ENCODE data around the gene TCFL5.

DNA sequence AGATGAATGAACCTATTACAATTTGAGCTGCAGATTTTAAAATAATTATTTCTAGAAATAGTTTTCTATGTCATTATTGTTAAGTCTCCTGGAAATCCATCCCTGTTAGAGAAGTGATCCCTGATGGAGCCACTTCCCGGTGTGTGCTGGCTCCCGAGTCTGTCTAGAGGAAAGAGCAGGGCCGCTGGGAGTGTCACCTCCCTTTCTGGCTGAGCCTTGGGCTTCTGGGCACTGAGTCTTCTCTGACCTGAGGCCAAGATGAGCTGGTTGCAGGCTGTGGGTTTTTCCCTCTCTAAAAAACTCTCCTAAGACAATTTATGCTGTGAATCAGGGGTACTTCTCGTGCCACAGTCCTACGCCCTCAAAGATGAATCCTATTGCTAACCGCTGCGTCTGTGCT lies 28.8 kb upstream of the TCFL5 start:
- TF ChIP-seq, protein P1, sequence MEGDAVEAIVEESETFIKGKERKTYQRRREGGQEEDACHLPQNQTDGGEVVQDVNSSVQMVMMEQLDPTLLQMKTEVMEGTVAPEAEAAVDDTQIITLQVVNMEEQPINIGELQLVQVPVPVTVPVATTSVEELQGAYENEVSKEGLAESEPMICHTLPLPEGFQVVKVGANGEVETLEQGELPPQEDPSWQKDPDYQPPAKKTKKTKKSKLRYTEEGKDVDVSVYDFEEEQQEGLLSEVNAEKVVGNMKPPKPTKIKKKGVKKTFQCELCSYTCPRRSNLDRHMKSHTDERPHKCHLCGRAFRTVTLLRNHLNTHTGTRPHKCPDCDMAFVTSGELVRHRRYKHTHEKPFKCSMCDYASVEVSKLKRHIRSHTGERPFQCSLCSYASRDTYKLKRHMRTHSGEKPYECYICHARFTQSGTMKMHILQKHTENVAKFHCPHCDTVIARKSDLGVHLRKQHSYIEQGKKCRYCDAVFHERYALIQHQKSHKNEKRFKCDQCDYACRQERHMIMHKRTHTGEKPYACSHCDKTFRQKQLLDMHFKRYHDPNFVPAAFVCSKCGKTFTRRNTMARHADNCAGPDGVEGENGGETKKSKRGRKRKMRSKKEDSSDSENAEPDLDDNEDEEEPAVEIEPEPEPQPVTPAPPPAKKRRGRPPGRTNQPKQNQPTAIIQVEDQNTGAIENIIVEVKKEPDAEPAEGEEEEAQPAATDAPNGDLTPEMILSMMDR (IDR thresholded peaks at IDR 0.05; ENCODE audit: insufficient read depth, low read depth, low read length), result no peak
- TF ChIP-seq EZH2 (IDR thresholded peaks at IDR 0.05; ENCODE audit: insufficient read depth, low read length), result no peak
